DND-41 (cell line): ENCODE data around the gene MCM5.

Experiments used
- EZH2 ChIP-seq: IDR thresholded peaks from 3 replicates; pipeline ENCODE4 v1.6.1; 2012; ENCODE audit warnings: borderline replicate concordance, low read depth, mild to moderate bottlenecking, moderate library complexity, low read length, inconsistent platforms; ENCODE audit not compliant: severe bottlenecking
- TF ChIP-seq, protein P1 (sequence below): IDR thresholded peaks from 2 replicates; pipeline ENCODE4 v1.5.1; 2012; ENCODE audit warnings: borderline replicate concordance, low read length, moderate library complexity, mild to moderate bottlenecking; ENCODE audit not compliant: poor library complexity, severe bottlenecking; ENCODE audit errors: extremely low read depth

DNA sequence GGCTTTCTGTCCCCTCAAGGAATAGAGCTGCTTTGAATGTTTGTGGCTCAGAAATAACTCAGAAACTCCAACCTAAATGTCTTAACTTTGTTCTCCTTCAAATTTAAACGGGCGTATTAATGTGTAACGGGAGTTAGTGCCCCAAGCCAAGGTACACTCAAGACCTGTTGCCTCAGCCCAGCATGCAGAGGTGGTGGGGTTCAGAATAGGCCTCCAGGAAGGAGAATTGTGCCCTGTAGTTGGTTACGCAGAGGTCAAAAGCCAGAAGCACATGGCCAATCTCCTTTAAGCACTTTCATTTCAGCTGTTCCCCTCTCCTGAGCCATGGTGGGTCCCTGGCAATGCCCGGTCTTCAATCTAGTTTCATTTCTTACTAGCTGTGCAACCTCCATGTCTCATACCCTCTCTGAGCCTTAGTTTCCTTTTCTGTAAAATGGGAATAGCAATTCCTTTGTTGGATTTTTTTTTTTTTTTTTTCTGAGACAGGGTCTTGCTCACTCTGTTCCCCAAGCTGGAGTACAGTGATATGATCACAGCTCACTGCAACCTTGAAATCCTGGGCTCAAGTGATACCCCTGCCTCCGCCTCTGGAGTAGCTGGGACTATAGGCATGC is 14.9 kb upstream of the MCM5 start:
- no peak for TF ChIP-seq EZH2
- TF ChIP-seq, protein P1, sequence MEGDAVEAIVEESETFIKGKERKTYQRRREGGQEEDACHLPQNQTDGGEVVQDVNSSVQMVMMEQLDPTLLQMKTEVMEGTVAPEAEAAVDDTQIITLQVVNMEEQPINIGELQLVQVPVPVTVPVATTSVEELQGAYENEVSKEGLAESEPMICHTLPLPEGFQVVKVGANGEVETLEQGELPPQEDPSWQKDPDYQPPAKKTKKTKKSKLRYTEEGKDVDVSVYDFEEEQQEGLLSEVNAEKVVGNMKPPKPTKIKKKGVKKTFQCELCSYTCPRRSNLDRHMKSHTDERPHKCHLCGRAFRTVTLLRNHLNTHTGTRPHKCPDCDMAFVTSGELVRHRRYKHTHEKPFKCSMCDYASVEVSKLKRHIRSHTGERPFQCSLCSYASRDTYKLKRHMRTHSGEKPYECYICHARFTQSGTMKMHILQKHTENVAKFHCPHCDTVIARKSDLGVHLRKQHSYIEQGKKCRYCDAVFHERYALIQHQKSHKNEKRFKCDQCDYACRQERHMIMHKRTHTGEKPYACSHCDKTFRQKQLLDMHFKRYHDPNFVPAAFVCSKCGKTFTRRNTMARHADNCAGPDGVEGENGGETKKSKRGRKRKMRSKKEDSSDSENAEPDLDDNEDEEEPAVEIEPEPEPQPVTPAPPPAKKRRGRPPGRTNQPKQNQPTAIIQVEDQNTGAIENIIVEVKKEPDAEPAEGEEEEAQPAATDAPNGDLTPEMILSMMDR, result no peak
